Measurements from ENCODE around the gene SERPINI2.

DNA sequence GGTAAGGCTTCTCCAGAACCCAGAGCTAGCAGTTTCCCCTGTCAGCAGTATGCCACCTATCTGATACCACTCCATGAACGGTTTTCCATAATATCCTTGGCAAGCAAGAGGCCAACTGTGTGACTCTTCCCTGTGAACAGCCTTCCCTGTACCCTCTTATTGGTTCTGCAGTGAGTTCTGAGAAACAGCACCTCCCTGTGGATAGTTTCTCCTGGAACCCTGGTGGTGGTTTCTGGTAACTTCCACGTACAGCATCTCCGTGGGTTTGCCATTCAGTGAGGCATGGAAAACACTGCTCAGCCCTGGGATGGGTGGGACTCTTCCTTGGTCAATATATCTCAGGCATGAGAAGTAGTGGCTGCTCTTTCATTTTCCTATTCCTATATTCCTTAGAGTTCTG lies 19.4 kb upstream of the SERPINI2 start:
- peak; percentile 49 for TF ChIP-seq RAD21 (IDR thresholded peaks at IDR 0.05; ENCODE audit: low read depth)
- TF ChIP-seq YY1 (IDR thresholded peaks at IDR 0.05; ENCODE audit: low read depth): no peak
- no peak for TF ChIP-seq TCF12 (IDR thresholded peaks at IDR 0.05; ENCODE audit: low read depth)

Data from Ishikawa (cell line).